Astrocyte (in vitro differentiated cells and primary cell): ENCODE measurements around the gene BRICD5.

ENCODE experiments used
- EZH2 ChIP-seq: IDR thresholded peaks from 2 replicates; pipeline ENCODE4 v1.6.1; 2012; ENCODE audit warnings: mild to moderate bottlenecking, low read length, inconsistent platforms; ENCODE audit not compliant: insufficient read depth
- TF ChIP-seq, protein P1 (sequence below): IDR thresholded peaks from 2 replicates; pipeline ENCODE4 v1.5.1; 2011; ENCODE audit warnings: low read depth, mild to moderate bottlenecking, inconsistent platforms, low read length, moderate library complexity; ENCODE audit not compliant: insufficient read depth

DNA sequence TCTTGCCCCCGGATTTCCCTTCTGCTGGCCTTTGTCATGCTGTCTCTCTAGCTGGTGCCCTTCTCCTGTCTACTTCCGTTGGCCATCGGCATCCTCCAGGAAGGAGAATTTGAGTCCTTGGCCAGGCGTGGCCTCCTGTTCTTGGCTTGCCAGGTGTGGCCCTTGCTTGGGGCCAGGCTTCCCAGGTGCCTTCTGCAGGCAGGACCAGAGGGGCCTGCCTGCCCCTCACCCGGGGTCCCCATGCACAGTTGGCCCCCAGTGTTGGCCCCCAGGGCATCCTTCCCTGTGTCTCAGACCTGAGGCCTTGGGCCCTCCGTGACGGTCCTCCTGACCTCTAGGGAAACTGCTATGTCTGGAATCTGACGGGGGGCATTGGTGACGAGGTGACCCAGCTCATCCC is 2.8 kb downstream of the BRICD5 start:
- no peak for TF ChIP-seq EZH2
- TF ChIP-seq, protein P1, sequence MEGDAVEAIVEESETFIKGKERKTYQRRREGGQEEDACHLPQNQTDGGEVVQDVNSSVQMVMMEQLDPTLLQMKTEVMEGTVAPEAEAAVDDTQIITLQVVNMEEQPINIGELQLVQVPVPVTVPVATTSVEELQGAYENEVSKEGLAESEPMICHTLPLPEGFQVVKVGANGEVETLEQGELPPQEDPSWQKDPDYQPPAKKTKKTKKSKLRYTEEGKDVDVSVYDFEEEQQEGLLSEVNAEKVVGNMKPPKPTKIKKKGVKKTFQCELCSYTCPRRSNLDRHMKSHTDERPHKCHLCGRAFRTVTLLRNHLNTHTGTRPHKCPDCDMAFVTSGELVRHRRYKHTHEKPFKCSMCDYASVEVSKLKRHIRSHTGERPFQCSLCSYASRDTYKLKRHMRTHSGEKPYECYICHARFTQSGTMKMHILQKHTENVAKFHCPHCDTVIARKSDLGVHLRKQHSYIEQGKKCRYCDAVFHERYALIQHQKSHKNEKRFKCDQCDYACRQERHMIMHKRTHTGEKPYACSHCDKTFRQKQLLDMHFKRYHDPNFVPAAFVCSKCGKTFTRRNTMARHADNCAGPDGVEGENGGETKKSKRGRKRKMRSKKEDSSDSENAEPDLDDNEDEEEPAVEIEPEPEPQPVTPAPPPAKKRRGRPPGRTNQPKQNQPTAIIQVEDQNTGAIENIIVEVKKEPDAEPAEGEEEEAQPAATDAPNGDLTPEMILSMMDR = no peak
